ENCODE results near the gene FBXL4.

GRCh38 chr6:98832284-98833056 lies 115.3 kb downstream of the FBXL4 start:
- TF ChIP-seq USF1 (IDR thresholded peaks at IDR 0.05) (no peak), NFIC (IDR thresholded peaks at IDR 0.05) (no peak), CREB1 (IDR thresholded peaks at IDR 0.05; ENCODE audit: low read depth) (no peak), MAX (IDR thresholded peaks at IDR 0.05) (0 out of 2 replicates have a peak, but pooled peaks have one; percentile 5)

Data from Ishikawa (cell line).